ENCODE results near the gene MKX. TPM values are rescaled to one million over a fixed set of nuclear protein-coding genes. Genes with fewer than 3 reads are reported as not detected.

Gene MKX
- total RNA-seq, 1 experiment from 2014 or later = 1.5 TPM

- intact Hi-C loops (cut with micrococcal nuclease; ENCODE audit: unreplicated experiment) = no loop called here
- H3K4me1 Mint-ChIP-seq (ENCODE audit: low read depth, unreplicated experiment) = no peaks in the 10 kb centered on the region
- no TSS peak for BruUV-seq (replicated peaks)
- no peaks in the 10 kb centered on the region for H3K27me3 Mint-ChIP-seq (ENCODE audit: unreplicated experiment)
- no peak for DNase-seq
- H3K36me3 Mint-ChIP-seq (ENCODE audit: insufficient read depth, unreplicated experiment) = no peaks in the 10 kb centered on the region
- H3K9me3 Mint-ChIP-seq (ENCODE audit: low read depth, unreplicated experiment) = no peaks in the 10 kb centered on the region
- TF ChIP-seq CTCF (IDR thresholded peaks at IDR 0.05; ENCODE audit: unreplicated experiment) = no peak
- H3K4me3 Mint-ChIP-seq (ENCODE audit: low read depth, unreplicated experiment) = no peak overlapping the region
- CTCF ChIA-PET = no interaction called here
- no peak overlapping the region for H3K27ac Mint-ChIP-seq (ENCODE audit: unreplicated experiment)
These were observed 21.3 kb downstream of the MKX start for GRCh38 chr10:27724287-27724686.

DNA sequence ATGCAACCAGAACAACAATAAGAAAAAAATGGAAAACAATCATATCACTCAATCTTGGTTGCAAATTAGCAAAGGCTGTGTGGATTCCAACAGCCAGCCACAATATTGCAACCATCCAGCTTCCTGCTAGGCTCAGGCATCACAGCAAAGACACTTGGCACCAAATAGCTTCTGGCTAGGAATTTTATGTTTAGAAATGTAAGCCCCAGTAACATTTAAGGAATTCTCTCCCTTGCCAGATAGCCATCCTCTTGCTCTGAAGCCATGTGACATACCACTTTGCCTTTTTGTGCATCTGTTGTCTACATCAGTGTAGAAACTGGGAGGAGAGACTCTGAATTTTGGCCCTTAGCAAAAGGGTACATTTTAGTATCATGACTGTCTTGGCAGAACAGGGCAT is 22.2 kb downstream of the MKX start:
- Mint-ChIP-seq H3K4me3 (ENCODE audit: low read depth, unreplicated experiment) (no peak overlapping the region), H3K27ac (ENCODE audit: unreplicated experiment) (no peak overlapping the region), H3K27me3 (ENCODE audit: unreplicated experiment) (no peaks in the 10 kb centered on the region), H3K9me3 (ENCODE audit: low read depth, unreplicated experiment) (no peaks in the 10 kb centered on the region), H3K36me3 (ENCODE audit: insufficient read depth, unreplicated experiment) (no peaks in the 10 kb centered on the region), H3K4me1 (ENCODE audit: low read depth, unreplicated experiment) (no peaks in the 10 kb centered on the region)
- TF ChIP-seq CTCF (IDR thresholded peaks at IDR 0.05; ENCODE audit: unreplicated experiment) = no peak
- BruUV-seq (replicated peaks) = no TSS peak
- CTCF ChIA-PET = interaction anchor here (0.5 kb wide), 1 partner anchor 43 kb away, joined by 4 read pairs; no protein-coding TSS in a partner anchor
- intact Hi-C loops (cut with micrococcal nuclease; ENCODE audit: unreplicated experiment) = no loop called here
- DNase-seq = no peak

GRCh38 chr10:27720529-27720928 is 25.1 kb downstream of the MKX start:
- intact Hi-C loops (cut with micrococcal nuclease; ENCODE audit: unreplicated experiment) = no loop called here
- CTCF ChIA-PET = no interaction called here
- no peaks in the 10 kb centered on the region for H3K4me1 Mint-ChIP-seq (ENCODE audit: low read depth, unreplicated experiment)
- TF ChIP-seq CTCF (IDR thresholded peaks at IDR 0.05; ENCODE audit: unreplicated experiment) = no peak
- no peak for DNase-seq
- no peaks in the 10 kb centered on the region for H3K27me3 Mint-ChIP-seq (ENCODE audit: unreplicated experiment)
- no peaks in the 10 kb centered on the region for H3K36me3 Mint-ChIP-seq (ENCODE audit: insufficient read depth, unreplicated experiment)
- H3K27ac Mint-ChIP-seq (ENCODE audit: unreplicated experiment) = no peak overlapping the region
- H3K4me3 Mint-ChIP-seq (ENCODE audit: low read depth, unreplicated experiment) = no peak overlapping the region
- no TSS peak for BruUV-seq (replicated peaks)
- no peaks in the 10 kb centered on the region for H3K9me3 Mint-ChIP-seq (ENCODE audit: low read depth, unreplicated experiment)

DNA sequence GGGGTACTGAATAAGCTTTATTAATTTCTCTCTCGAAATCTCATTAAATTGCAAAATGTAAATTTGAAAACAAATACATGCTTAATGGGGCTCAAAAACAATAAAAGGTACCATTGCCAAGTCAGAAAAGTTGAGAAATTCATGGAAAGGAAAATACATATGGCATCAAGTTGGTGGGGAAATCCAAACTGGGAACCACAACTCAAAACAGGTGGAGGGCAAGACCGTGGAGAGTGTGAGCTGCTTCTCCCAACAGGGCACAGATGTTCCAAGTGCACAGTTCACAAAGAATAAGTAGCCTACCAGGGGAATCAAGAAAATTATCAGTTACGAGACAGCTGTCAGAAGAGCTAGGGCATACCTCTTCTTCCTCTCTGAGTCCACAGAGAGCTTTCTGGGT is 26.6 kb downstream of the MKX start:
- no peaks in the 10 kb centered on the region for H3K27me3 Mint-ChIP-seq (ENCODE audit: unreplicated experiment)
- intact Hi-C loops (cut with micrococcal nuclease; ENCODE audit: unreplicated experiment) = no loop called here
- no peak overlapping the region for H3K27ac Mint-ChIP-seq (ENCODE audit: unreplicated experiment)
- no TSS peak for BruUV-seq (replicated peaks)
- H3K9me3 Mint-ChIP-seq (ENCODE audit: low read depth, unreplicated experiment) = no peaks in the 10 kb centered on the region
- CTCF ChIA-PET = interaction anchor here (0.6 to 1.8 kb wide), 2 partner anchors 23 to 837 kb away, joined by 3 to 4 read pairs; no protein-coding TSS in a partner anchor
- no peaks in the 10 kb centered on the region for H3K36me3 Mint-ChIP-seq (ENCODE audit: insufficient read depth, unreplicated experiment)
- H3K4me1 Mint-ChIP-seq (ENCODE audit: low read depth, unreplicated experiment) = no peaks in the 10 kb centered on the region
- no peak overlapping the region for H3K4me3 Mint-ChIP-seq (ENCODE audit: low read depth, unreplicated experiment)
- DNase-seq = no peak
- no peak for TF ChIP-seq CTCF (IDR thresholded peaks at IDR 0.05; ENCODE audit: unreplicated experiment)

Data from Calu3 (cell line).